K562 (cell line): Measurements from ENCODE around the gene HNRNPU. TPM values are rescaled to one million over a fixed set of nuclear protein-coding genes. Genes with fewer than 3 reads are reported as not detected.

Experiments
- ARID3A ChIP-seq: IDR thresholded peaks from 2 replicates; pipeline ENCODE4 v1.6.1; 2012; ENCODE audit warnings: low read depth, low read length, improper control_type of control experiment, borderline replicate concordance
- CBX3 ChIP-seq, 2 experiments: IDR thresholded peaks; 1 replicate in 1 of 2; 2 replicates in 1 of 2; pipeline ENCODE4 v1.6.1; 2012; ENCODE audit warnings: inconsistent platforms in 2 of 2, low read length in 2 of 2, borderline replicate concordance in 1 of 2, control low read depth in 1 of 2
- CC2D1A ChIP-seq: fragments of 450-650 bp; IDR thresholded peaks from 2 replicates; pipeline ENCODE4 v1.6.1; 2017; ENCODE audit warnings: mild to moderate bottlenecking
- CTBP1 ChIP-seq: fragments of 450-650 bp; IDR thresholded peaks from 2 replicates; pipeline ENCODE4 v1.6.1; 2016; ENCODE audit warnings: borderline replicate concordance
- CTCFL ChIP-seq: IDR thresholded peaks from 2 replicates; pipeline ENCODE4 v1.6.1; 2011; ENCODE audit warnings: borderline replicate concordance, low read depth, mild to moderate bottlenecking, moderate library complexity, low read length; ENCODE audit not compliant: insufficient read depth, poor library complexity, severe bottlenecking
- DDX20 ChIP-seq: fragments of 450-650 bp; IDR thresholded peaks from 2 replicates; pipeline ENCODE4 v1.6.1; 2016; ENCODE audit warnings: missing genetic modification characterization, low read depth, mild to moderate bottlenecking, missing compliant biosample characterization, moderate library complexity
- DMBX1 ChIP-seq: fragments of 250-450 bp; sonication (Bioruptor Pico); IDR thresholded peaks from 2 replicates; pipeline ENCODE4 v1.8.0; 2022; ENCODE audit warnings: inconsistent platforms, mild to moderate bottlenecking, moderate library complexity, borderline replicate concordance
- ETV5 ChIP-seq: sonication (generic); formaldehyde crosslinking; IDR thresholded peaks from 2 replicates; pipeline ENCODE4 v1.4.0; 2020; ENCODE audit warnings: low read depth, mild to moderate bottlenecking, missing genetic modification reagents
- GATAD2B ChIP-seq: fragments of 450-650 bp; IDR thresholded peaks from 2 replicates; pipeline ENCODE4 v1.6.1; 2017; ENCODE audit warnings: mild to moderate bottlenecking, borderline replicate concordance
- HNRNPH1 ChIP-seq: fragments of 200-400 bp; formaldehyde crosslinking; optimal IDR thresholded peaks from 2 replicates; pipeline ENCODE3; 2017; ENCODE audit warnings: low read depth, mild to moderate bottlenecking, low read length, moderate library complexity
- MAX ChIP-seq: sonication (generic); formaldehyde crosslinking; IDR thresholded peaks from 2 replicates; pipeline ENCODE4 v1.9.0; 2022; ENCODE audit warnings: mild to moderate bottlenecking, missing genetic modification reagents
- MIER1 ChIP-seq: fragments of 450-650 bp; IDR thresholded peaks from 2 replicates; pipeline ENCODE4 v1.6.1; 2016; ENCODE audit warnings: antibody characterized with exemption, mild to moderate bottlenecking, low read depth
- NR2C1 ChIP-seq, 2 experiments: fragments of 450-650 bp; IDR thresholded peaks; 2 replicates each; pipeline ENCODE4 v1.6.1; 2017; ENCODE audit warnings: mild to moderate bottlenecking in 2 of 2, antibody characterized with exemption in 1 of 2, inconsistent platforms in 1 of 2, missing compliant biosample characterization in 1 of 2, missing genetic modification characterization in 1 of 2
- POLR2A ChIP-seq: fragments of 450-650 bp; conservative IDR thresholded peaks from 2 replicates; pipeline ENCODE4 v1.6.1; 2016
- SFPQ ChIP-seq: fragments of 200-400 bp; formaldehyde crosslinking; IDR thresholded peaks from 2 replicates; pipeline ENCODE4 v1.6.1; 2017; ENCODE audit warnings: mild to moderate bottlenecking, low read depth, low read length, moderate library complexity
- SIN3A ChIP-seq, 2 experiments: fragments of 150-350 bp in 1 of 2; IDR thresholded peaks; 2 replicates each; pipeline ENCODE4 v1.6.1; 2011 to 2016; ENCODE audit warnings: borderline replicate concordance in 2 of 2, low read depth in 2 of 2, low read length in 2 of 2, mild to moderate bottlenecking in 2 of 2, moderate library complexity in 2 of 2; ENCODE audit not compliant: control insufficient read depth in 1 of 2
- STAT5A ChIP-seq: IDR thresholded peaks from 2 replicates; pipeline ENCODE4 v1.6.1; 2012; ENCODE audit warnings: low read length, inconsistent platforms, borderline replicate concordance
- ZBTB33 ChIP-seq: sonication (generic); formaldehyde crosslinking; IDR thresholded peaks from 2 replicates; pipeline ENCODE4 v1.8.1; 2023; ENCODE audit warnings: mild to moderate bottlenecking, missing genetic modification reagents
- polyA plus RNA-seq, 8 experiments: library from polyadenylated mRNA; depleted of rRNA in 4 of 8; stranded (reverse) in 5 of 8; unstranded in 3 of 8; fragments of >200 nt; fragmentation: Nextera tagmentation in 2 of 8; fragmentation: Illumina TruSeq in 1 of 8; extraction: Ambion mirVana in 2 of 8; extraction: Trizol in 1 of 8; gene quantifications; 2 replicates each; pipeline versions ENCODE4 v1.2.1 to v1.2.3, GENCODE V29; 2011 to 2014; ENCODE audit warnings: inconsistent platforms in 1 of 8, missing spikeins in 1 of 8
- total RNA-seq, 7 experiments: library from RNA; depleted of rRNA in 6 of 7; stranded (reverse); fragments of >200 nt in 6 of 7; fragmentation: Illumina TruSeq in 2 of 7; extraction: Trizol in 2 of 7; gene quantifications; 2 replicates each; pipeline versions ENCODE4 v1.2.1 to v1.2.3, GENCODE V29; 2011 to 2021; ENCODE audit warnings: low replicate concordance in 1 of 7

Gene HNRNPU
- total and polyA plus RNA-seq, 9 of the 15 experiments (the other 6 are each of a cell fraction or from before 2014, with no cell fraction given), result 159 to 777 (median 577) TPM

GRCh38 chr1:244835276-244836134, 28.8 kb downstream of the HNRNPU start, which contains the start of gene COX20 (continued):
- TF ChIP-seq SIN3A (IDR thresholded peaks at IDR 0.05; ENCODE audit: borderline replicate concordance in 2 of 2, control insufficient read depth in 1 of 2, low read depth in 2 of 2, low read length in 2 of 2) (peak; percentile 71 to 89; a peak in 3 of 4 replicates), NR2C1 (IDR thresholded peaks at IDR 0.05) (no peak), NR2C1 (tag; IDR thresholded peaks at IDR 0.05) (no peak; the same call in 1 of the 2 replicates), DDX20 (tag) (no peak), ZBTB33 (no peak), MIER1 (no peak), SFPQ (no peak), DMBX1 (CRISPR knock-in tag) (peak; percentile 10; the same call in 1 of the 2 replicates), STAT5A (peak; percentile 6; the same call in 1 of the 2 replicates), GATAD2B (no peak), CTCFL (no peak), ETV5 (CRISPR knock-in tag) (no peak), HNRNPH1 (no peak), POLR2A (peak; percentile 97), ARID3A (no peak), CTBP1 (peak; percentile 34), CBX3 (IDR thresholded peaks at IDR 0.05; ENCODE audit: borderline replicate concordance in 1 of 2, low read length in 2 of 2) (no peak), CC2D1A (no peak), MAX (peak; percentile 69)
